Psoas muscle (tissue), 8 donors: Measurements from ENCODE around the gene MFAP3L. TPM values are rescaled to one million over a fixed set of nuclear protein-coding genes. Genes with fewer than 3 reads are reported as not detected.

Experiments
- ATAC-seq, 4 donors: fragments of 200-7000 bp; cut with Tn5 transposase; one replicate each; pipeline ENCODE4 v1.9.1; 2020; ENCODE audit warnings: moderate library complexity in 3 of 4, mild to moderate bottlenecking in 2 of 4
- DNase-seq, 2 donors: peaks; one replicate each; pipeline ENCODE4 v3.0.0-alpha.2; 2020
- H3K27ac ChIP-seq: fragments of 200-600 bp; one replicate; pipeline ENCODE4 v1.8.0; 2022
- H3K27me3 ChIP-seq, 3 donors: fragments of 200-600 bp in 1 of 3; one replicate each; pipeline versions ENCODE4 v1.6.1 to v1.8.0; 2013 to 2022; ENCODE audit warnings: low read length in 2 of 3, mild to moderate bottlenecking in 2 of 3, moderate library complexity in 1 of 3; ENCODE audit not compliant: insufficient read depth in 3 of 3
- H3K36me3 ChIP-seq, 2 donors: fragments of 200-600 bp in 1 of 2; one replicate each; pipeline versions ENCODE4 v1.6.1 to v1.8.0; 2013 to 2022; ENCODE audit warnings: low read depth in 1 of 2, mild to moderate bottlenecking in 1 of 2, moderate library complexity in 1 of 2; ENCODE audit not compliant: insufficient read depth in 1 of 2
- H3K4me1 ChIP-seq: fragments of 200-600 bp; one replicate; pipeline ENCODE4 v1.8.0; 2022
- H3K4me3 ChIP-seq: fragments of 200-600 bp; one replicate; pipeline ENCODE4 v1.8.0; 2022; ENCODE audit warnings: mild to moderate bottlenecking
- H3K9me3 ChIP-seq: fragments of 200-600 bp; one replicate; pipeline ENCODE4 v1.8.0; 2022
- CTCF ChIP-seq: fragments of 200-600 bp; IDR thresholded peaks from one replicate; pipeline ENCODE4 v1.8.0; 2022; ENCODE audit warnings: antibody characterized with exemption
- WGBS, 3 donors: extraction: QIAGEN DNeasy Blood & Tissue Kit; methylation state at CpG; one replicate each; pipeline versions ENCODE4 v1.1.6 to v1.1.7; 2013; 5-methylcytosine and 5-hydroxymethylcytosine counted together
- intact Hi-C, 2 donors: fragments of 100-400 bp; cut with DNase I; formaldehyde crosslinking; loops; one replicate each; pipeline versions ENCODE4 v1.11.0 to v1.14.2; 2022
- polyA plus RNA-seq, 3 donors: library from polyadenylated mRNA; stranded (reverse); fragments of 200-250 nt; gene quantifications; one replicate each; pipeline ENCODE4 v1.2.3, GENCODE V29; 2013
- total RNA-seq, 4 donors: library from RNA; stranded (reverse); fragmentation: NEBNext Ultra II Directional in 2 of 4; extraction: Animal tissue kit (Norgen Biotek cat#: 25700) in 2 of 4; gene quantifications; one replicate each; pipeline versions ENCODE4 v1.2.1 to v1.2.4, GENCODE V29; 2021 to 2023
- donor health status: healthy with polysubstance abuse.
- donor health status: DM: no; HTN: no; CAD: no; lungs with moderate emphysema.
- donor health status: Bipolar disorder and iron deficiency.
- donor health status: healthy.
- donor health status: DM: yes; HTN: yes; CAD: no.
- donor health status: DM: no; HTN: no; CAD: no.
- donor health status: DM: no; HTN: no; CAD: no.
- donor health status: DM: yes; HTN: yes; CAD: no.

MFAP3L gene
- total and polyA plus RNA-seq, 7 donors: 1.8 to 20.1 (median 2.5) TPM

- H3K4me3 ChIP-seq: no peak overlapping the region
- peaks cover 3% of the 10 kb centered on the region for H3K4me1 ChIP-seq
- DNase-seq (no peak), ATAC-seq (no peak)
- intact Hi-C loops: no loop called here
- WGBS, 3 donors: 63 to 73% (median 71%) methylated on average over 5 of the region's 5 CpGs
- no peak overlapping the region for H3K27ac ChIP-seq
- no peaks in the 10 kb centered on the region for H3K9me3 ChIP-seq
- H3K36me3 ChIP-seq: no peaks in the 10 kb centered on the region
- no peak for TF ChIP-seq CTCF
- H3K27me3 ChIP-seq: no peaks in the 10 kb centered on the region
These were observed 21.4 kb downstream of the MFAP3L start for GRCh38 chr4:170004651-170005295.

- no peak for TF ChIP-seq CTCF
- Histone ChIP-seq H3K36me3 (no peaks in the 10 kb centered on the region), H3K4me1 (peaks cover 3% of the 10 kb centered on the region), H3K27me3 (no peaks in the 10 kb centered on the region), H3K4me3 (no peak overlapping the region), H3K9me3 (no peaks in the 10 kb centered on the region), H3K27ac (no peak overlapping the region)
- no peak for DNase-seq
- no peak for ATAC-seq
- WGBS, 3 donors: 89 to 90% (median 90%) methylated on average over 12 of the region's 12 CpGs
- intact Hi-C loops: no loop called here
These were observed 22.8 kb downstream of the MFAP3L start for GRCh38 chr4:170003071-170004070.

GRCh38 chr4:170001745-170002267 is 24.4 kb downstream of the MFAP3L start:
- TF ChIP-seq CTCF: no peak
- peaks cover 3% of the 10 kb centered on the region for H3K4me1 ChIP-seq
- H3K27me3 ChIP-seq: no peaks in the 10 kb centered on the region
- DNase-seq: no peak
- ATAC-seq: no peak
- intact Hi-C loops: no loop called here
- H3K27ac ChIP-seq: no peak overlapping the region
- H3K36me3 ChIP-seq: no peaks in the 10 kb centered on the region
- WGBS, 3 donors: 50 to 65% (median 55%) methylated on average over 5 of the region's 5 CpGs
- H3K9me3 ChIP-seq: no peaks in the 10 kb centered on the region
- H3K4me3 ChIP-seq: no peak overlapping the region

GRCh38 chr4:170001011-170001744 is 25.0 kb downstream of the MFAP3L start:
- Histone ChIP-seq H3K36me3 (no peaks in the 10 kb centered on the region), H3K27ac (no peak overlapping the region), H3K4me1 (peaks cover 3% of the 10 kb centered on the region), H3K4me3 (no peak overlapping the region), H3K27me3 (no peaks in the 10 kb centered on the region), H3K9me3 (no peaks in the 10 kb centered on the region)
- WGBS, 3 donors: 75 to 79% (median 79%) methylated on average over 3 of the region's 3 CpGs
- ATAC-seq (no peak), DNase-seq (no peak)
- intact Hi-C loops: no loop called here
- TF ChIP-seq CTCF: no peak
